ENCODE results near the gene SKAP1.
"Not testable (repeated sequence)": the region's sequence is repeated elsewhere in the genome, so short reads cannot be mapped to it uniquely, and the experiment has no call there.

The SKAP1 gene

DNA sequence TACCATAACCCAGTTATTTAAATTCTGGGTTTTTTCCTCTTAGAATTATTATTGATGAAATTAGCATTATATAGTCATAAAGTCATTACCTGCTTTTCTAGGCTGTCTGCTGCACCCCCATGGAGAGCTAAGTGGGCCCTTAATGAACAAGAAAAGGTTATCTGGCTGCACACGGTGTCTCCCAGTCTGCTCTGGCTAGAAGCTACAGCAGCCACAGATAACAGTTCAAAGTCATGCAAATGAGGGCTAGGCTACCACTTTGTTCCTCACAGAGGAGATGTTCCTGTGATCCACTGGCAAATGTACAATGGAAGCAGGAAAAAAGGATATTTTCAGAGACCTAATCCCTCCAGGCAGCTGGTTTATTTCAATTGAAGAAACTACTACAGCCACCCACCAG lies 210.4 kb downstream of the SKAP1 start:
- DNase-seq (ENCODE audit: low read depth in 2 of 2, low spot score in 1 of 2), result no peak

DNA sequence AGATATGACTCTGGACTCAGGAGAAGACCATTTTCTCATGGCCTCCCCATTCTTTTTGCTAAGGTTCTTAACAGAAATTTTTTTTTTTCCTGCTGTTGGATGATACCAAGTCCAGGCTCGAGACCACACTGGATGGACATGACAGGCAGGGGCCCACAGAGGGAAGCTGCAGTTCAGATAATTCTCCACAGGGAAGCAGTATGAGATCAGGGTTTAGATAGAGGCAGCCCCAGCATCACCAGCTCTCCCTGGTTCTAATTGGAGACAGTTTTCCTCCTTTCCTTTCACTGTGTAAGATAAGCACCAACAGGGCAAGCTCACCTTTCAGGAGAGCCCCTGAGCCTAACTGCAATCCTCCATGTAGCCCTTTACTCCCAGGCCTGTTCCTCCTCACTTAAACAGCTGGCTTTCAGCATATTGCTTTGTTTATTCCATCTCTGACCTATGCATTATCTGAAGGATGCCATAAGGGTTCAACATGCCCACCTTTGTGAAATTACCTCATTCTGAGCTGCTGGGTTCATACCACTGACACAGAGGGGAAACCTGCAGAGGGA lies 214.4 kb downstream of the SKAP1 start:
- no peak for DNase-seq (ENCODE audit: low read depth in 2 of 2, low spot score in 1 of 2)

DNA sequence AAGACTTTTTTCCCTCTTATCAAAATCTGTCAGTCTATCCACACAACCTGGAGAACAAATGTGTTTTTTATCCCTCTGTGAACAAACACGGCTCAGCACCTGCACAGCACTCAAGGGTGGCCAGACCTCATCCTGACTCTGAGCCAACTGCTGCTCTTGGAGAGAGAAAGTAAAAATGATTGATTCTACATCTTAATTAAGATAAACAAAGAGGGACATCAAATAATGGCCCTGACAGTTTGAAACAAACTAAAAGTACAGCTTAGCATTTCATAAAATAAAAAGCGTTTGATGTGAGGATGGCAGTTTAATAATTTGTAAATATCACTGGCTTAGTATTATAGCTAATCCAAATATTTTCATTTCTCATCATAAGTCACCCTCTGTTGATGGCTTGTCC lies 216.2 kb downstream of the SKAP1 start:
- no peak for DNase-seq (ENCODE audit: low read depth in 2 of 2, low spot score in 1 of 2)

DNA sequence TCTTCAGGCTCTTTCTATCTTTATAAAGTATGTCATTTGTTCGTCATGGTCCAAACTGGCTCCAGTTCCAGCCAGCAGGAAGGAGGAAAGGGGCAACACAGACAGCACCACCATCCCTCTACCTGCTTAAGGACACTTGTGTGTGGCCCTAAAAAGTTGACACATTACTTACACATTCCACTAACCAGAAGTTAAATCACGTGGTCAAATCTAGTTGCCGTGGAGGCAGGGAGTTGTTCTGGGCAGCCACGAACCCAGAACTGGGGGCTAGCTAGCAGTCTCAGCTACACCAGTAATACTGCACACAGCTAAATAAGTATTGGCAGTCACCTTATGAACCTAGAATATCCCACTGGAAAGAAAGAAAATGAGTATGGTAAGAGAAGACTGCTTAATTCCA lies 218.2 kb downstream of the SKAP1 start:
- DNase-seq (ENCODE audit: low read depth in 2 of 2, low spot score in 1 of 2), result no peak

DNA sequence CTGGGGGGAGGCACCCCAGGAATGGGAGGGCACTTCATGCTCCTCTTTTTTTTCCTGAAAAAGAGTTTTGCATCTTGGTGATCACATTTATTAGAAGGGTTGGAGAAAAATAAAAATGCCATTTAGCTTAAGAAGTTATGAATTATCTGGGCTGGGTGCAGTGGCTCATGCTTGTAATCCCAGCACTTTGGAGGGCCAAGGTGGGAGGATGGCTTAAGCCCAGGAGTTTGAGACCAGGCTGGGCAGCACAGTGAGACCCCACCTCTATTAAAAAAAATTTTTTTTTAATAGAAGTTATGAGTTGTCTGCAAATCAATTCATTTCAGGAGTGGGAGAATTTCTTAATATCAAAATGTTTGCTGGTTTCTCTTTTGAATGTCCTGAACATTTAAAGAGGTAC lies 219.0 kb downstream of the SKAP1 start:
- no peak for DNase-seq (ENCODE audit: low read depth in 2 of 2, low spot score in 1 of 2)

DNA sequence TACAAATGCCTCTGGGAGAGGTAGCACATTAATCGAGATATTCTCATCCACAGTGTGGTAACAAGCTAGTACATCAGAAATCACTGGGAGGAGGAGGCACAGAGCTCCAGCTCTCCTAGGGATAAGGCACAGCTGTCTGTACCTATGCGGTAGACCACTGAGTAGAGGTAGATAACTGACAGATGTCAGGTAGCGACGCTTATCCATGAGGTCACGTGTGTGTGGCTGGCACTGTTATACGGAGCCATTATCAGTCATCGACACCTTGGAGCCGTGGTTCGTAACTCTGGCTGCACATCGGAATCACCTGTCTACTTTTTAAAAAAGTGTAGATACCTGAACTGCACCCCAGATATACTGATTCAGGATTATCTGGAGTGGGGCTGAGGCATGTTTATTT lies 220.0 kb downstream of the SKAP1 start:
- no peak for DNase-seq (ENCODE audit: low read depth in 2 of 2, low spot score in 1 of 2)

DNA sequence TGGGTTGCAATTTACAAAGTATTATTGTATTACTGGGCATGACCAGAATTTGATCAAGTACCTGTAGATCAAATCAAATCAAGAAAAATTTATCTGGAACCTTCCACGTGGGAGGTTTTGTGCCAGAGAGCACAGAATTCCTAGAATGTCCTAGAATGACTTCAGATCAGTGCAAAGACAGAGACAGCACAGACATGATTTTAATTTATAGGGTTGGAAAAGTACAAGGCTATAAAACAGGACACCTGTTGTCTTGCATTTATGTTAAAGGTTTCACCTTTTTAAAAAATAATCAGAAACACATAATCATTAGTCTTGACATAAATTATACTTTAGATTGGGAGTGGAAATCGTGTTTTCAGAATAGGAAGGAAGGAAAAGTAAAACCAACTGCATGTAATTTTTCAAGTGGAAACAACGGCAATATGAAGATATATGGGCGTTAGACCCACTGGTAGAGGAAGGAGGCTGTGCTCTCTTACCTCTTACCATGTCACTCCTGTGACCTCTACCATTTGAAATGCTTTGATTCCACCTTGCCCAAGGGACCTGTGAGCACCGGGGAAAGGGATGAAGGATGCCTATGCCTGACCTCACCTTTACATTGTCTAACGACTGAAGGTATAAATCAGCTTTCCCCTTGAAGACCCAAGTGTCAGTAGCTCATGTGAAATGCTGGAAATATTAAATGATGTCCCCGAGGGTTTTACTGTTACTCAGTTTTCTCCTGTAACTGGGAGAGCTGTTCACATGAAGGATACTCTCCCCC lies 222.1 kb downstream of the SKAP1 start:
- no peak for DNase-seq (ENCODE audit: low read depth in 2 of 2, low spot score in 1 of 2)

DNA sequence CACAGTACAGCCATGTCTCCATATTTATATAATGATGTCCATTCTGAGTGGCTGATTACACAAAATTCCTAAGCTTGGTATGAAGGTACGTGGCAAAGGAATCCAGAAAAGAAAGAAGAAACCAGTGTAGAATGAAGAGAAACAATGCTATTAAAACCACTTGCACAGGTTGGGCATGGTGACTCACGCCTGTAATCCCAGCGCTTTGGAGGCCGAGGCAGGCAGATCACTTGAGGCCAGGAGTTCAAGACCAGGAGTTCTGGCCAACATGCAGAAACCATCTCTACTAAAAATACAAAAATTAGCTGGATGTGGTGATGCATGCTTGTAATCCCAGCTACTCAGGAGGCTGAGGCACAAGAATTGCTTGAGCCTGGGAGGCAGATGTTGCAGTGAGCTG lies 223.0 kb downstream of the SKAP1 start:
- DNase-seq (ENCODE audit: low read depth in 2 of 2, low spot score in 1 of 2), result not testable (repeated sequence)

DNA sequence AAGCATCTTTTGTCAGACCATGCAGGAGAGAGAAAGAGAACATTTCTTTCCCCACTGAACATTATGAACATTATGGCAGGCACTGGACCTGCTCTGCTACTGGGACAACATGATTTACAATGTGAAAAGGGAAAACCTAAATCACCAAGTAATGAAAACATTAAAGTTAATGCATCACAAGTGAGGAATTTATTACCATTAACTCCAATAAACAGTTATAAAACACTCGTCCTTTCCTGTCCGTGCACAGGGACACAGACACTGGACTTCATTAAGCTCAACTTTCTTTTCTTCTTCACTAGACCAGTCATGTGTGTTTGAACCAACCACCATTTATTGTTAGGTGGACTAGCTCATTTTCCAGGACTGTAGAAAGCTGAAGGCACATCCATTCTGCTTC lies 227.1 kb downstream of the SKAP1 start:
- no peak for DNase-seq (ENCODE audit: low read depth in 2 of 2, low spot score in 1 of 2)

DNA sequence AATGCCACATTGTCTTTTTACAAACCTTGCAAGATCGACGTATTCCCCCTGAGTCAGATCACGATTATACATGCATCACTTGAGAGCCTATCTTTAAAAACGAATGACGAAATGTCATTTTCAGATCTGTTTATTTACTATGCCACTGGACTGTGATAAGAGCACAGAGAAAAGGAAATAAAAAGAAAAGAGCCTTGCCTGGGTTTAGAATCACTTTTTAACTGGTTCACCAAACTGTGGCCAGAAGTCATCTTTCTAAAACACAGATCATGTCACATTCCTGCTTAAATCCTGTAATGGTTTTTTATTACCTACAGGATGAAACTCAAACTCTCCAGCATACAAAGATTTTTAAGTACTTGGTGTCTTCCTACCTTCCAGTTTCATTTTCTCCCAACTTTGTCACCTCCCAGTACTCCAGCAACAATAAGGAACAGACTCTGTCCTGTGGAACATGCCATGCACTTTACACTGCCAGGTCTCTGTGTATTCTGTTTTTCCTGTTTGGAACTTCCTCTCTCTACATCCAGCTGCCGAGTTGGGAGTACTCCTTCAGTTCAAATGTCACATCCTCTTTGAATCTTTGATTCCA lies 231.0 kb downstream of the SKAP1 start:
- DNase-seq (ENCODE audit: low read depth in 2 of 2, low spot score in 1 of 2), result no peak

DNA sequence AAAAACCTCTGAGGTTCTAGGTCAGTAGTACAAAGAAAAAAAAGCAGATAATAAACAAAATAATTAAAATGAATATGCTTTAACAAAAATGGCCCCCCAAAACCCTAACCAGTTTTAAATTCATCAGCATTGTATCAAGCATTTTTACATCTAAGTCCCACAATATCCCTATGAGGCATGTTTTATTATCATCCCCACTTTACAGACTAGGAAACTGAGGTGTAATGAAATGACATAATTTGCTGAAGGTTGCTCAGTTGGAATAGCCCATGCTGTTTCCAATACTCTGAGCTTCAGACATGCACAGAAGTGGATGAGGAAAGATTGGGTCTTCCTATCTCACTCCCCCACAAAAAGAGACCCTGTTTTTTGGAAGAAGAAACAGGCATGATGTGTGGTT lies 234.1 kb downstream of the SKAP1 start:
- no peak for DNase-seq (ENCODE audit: low read depth in 2 of 2, low spot score in 1 of 2)

DNA sequence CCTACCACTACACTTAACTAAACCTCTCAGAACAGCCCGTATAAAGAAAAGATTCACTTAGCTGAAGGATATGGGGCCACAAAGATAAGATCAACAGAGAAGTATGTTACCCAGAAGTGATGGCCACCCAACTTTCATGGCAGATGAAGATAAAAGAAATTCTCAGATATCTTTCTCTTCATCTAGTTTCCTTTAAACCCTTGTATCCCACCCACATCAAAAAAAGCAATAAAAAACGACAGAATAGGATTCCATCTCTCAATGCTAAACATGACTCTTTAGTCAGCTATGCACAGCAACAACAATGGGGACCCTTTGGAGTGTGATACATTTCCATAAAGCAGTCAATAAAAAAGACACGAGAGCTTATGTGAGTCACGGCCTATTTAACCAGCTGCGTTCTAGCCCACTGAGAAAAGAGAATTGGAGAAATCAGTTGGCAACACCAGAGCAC lies 235.9 kb downstream of the SKAP1 start:
- DNase-seq (ENCODE audit: low read depth in 2 of 2, low spot score in 1 of 2), result no peak

DNA sequence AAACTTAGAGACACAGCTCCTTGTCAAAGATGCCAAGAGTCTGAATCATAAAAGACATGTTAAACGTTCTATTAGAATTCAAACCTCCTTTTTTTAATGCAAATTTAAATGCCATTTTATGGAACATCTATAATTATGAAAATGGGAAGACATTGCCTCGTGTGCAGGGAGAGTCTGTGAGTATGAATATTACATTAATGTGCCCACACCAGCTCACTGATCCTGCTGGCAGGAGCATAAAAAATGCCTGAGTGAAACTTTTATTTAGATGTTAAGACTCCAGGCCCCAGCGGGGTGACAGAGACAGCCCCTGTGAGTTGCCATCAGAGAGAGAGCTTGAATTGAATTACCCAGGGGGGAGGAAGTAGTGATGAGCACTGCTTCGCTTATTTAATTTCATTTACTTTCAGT lies 237.7 kb downstream of the SKAP1 start:
- no peak for DNase-seq (ENCODE audit: low read depth in 2 of 2, low spot score in 1 of 2)

DNA sequence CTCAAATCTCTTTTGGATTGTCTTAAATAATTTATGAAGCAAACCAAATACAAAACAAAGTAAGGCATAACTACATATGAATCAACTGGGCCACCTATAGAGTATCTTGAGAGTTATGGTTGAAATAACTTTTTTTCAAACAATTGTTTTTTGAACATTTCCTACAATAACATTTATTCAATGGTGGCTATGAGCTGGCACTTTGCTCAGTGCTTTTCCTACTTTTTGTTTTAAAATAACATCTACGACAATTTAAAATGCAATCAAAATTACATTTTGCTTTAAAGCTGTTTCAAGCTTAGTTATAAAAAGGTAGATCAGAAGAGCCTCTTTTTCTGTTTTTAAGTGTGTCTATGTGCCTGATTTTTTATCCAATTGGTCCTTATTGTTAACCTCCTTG lies 238.7 kb downstream of the SKAP1 start:
- DNase-seq (ENCODE audit: low read depth in 2 of 2, low spot score in 1 of 2), result no peak

DNA sequence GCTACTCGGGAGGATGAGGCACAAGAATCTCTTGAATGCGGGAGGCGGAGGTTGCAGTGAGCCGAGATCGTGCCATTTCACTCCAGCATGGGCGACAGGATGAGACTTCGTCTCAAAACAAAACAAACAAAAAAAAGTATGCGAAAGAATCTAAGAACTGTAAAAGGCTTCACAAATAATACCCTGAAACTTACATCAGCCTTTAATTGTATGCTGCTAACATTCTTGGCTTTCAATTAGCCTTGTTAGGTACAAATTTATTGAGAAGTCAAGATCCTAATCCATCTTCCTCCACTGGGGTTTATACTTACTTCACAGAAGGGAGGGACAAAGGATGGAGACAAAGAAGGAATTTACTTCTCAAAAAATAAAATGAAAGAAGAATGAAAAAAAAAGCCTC lies 239.1 kb downstream of the SKAP1 start:
- DNase-seq (ENCODE audit: low read depth in 2 of 2, low spot score in 1 of 2), result no peak

DNA sequence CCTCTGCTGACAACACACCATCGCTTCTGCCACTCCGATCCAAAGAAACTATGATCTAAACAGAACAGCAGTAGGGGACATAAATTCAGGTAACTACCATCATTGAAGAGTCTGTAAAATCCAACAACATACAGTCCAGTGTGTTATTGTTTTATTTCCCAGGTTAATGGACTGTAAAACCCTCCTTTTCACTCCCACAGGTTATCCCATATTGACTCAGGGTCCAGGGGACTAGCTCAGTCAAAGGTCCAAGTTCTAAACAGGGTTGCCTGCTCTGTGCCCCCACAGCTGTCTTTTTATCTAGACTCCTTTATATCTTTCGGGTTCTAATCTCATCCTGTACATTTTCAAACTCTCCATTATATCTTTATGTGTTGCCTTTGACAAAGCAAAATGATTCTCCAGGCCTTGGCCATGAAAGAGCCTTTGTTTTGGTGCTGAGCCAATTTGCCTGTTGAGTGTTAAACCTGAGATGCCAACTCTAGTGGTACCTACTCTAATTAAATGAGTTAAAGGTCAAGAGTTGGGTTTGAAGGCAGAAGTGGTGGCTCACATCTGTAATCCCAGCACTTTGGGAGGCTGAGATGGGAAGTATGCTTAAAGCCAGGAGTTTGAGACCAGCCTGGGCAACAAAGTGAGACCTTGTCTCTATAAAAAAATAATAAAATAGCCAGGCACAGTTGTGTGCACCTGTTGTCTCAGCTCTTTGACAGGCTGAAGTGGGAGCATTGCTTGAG lies 242.0 kb downstream of the SKAP1 start:
- no peak for DNase-seq (ENCODE audit: low read depth in 2 of 2, low spot score in 1 of 2)

DNA sequence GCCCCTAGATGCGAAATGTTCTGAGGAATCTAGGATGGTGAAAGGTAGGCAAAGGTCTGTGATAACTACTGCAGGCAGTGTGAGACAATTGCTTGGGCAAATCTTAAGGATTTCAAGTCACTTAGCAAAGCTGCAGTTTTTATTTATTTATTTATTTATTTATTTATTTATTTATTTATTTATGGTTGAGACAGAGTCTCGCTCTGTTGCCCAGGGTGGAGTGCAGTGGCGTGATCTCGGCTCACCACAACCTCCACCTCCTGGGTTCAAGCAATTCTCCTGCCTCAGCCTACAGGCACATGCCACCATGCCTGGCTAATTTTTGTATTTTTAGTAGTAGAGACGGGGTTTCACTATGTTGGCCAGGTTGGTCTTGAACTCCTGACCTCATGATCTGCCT lies 243.7 kb downstream of the SKAP1 start:
- DNase-seq (ENCODE audit: low read depth in 2 of 2, low spot score in 1 of 2), result not testable (repeated sequence)

DNA sequence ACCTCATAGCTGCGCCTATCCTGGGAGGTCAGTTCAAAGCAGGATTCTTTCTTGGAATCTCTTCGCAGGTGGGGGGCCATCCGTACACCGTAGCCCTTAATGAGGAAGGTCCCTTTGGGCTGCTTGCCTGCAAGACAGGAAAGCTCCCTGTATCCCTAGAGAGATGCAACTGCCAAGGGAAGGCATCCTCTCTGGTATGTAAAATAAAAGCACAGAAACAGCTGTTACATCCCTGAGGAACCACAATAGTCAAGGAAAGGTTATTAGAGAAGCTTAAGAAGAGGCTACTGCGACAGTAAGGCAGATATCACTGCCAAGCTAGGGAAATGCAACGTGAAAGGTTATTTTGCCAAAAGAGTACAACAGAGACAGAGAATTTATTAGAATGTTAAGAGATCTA lies 245.3 kb downstream of the SKAP1 start:
- no peak for DNase-seq (ENCODE audit: low read depth in 2 of 2, low spot score in 1 of 2)

DNA sequence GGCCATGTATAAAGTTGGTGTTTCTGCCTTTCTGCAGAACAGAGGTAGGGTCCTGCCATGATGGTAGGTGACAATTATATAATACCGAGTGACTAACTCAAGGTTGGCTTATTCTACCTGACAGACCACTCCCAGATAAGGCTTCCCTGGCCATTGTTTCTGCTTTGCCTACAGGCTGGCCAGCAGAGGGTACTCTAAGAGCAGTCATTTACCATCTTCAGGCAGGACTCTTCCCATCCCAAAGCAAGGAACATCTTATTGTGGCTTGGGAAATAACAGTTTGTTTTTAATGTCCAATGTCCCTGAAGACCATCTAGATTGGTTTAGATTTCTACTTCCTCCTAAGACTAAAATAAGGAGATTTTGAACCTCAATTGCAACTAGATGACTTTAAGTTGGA lies 248.4 kb downstream of the SKAP1 start:
- no peak for DNase-seq (ENCODE audit: low read depth in 2 of 2, low spot score in 1 of 2)

DNA sequence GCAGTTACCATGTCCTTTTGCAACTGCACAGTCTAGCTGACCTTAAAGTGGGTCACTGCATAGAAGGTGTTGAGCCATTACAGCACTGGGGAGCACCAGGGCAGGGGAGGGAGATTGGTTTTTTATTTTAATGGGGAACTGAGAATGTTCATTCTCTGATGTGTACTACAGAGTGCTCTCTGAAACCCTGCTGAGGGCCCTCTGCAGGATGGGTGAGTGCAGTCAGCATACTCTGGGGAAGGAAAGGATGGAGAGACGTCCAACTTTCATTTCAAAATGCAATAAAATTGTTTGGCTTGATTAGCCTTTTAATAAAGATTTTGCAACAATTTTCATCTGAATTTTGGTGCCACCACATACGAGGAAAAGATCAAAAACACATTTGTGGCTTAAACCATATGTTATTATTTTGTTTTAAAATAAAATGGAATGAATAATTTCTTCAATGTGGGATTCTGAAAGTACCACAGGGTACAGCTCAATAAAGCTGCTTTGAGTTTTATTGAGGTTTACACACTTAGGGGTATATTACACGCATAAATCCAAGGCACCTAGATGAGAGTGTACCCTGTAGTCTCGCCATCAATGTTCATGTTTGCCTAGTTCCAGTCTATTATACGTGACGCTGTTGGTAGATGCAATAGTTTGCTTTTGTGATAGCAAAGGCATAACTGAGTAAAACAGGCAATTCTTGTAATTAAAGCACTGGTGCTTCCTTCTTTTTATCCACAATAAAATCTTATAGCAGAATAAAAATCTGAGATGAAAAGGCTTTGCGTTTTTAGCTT lies 249.0 kb downstream of the SKAP1 start:
- no peak for DNase-seq (ENCODE audit: low read depth in 2 of 2, low spot score in 1 of 2)
